HepG2 (cell line): ENCODE results near the gene CFAP61. TPM values are rescaled to one million over a fixed set of nuclear protein-coding genes. Genes with fewer than 3 reads are reported as not detected.

Experiments
- ATAC-seq: fragments of 200-7000 bp; cut with Tn5 transposase; 3 replicates; pipeline ENCODE4 v1.9.1; 2020; ENCODE audit warnings: mild to moderate bottlenecking, moderate library complexity
- BruUV-seq: library from RNA; stranded (reverse); fragments of 400-500 nt; replicated peaks from 2 replicates; lab custom pipeline; 2021; lab: Mats Ljungman, UMichigan
- CTCF ChIA-PET: fragments of 300-600 bp; formaldehyde crosslinking; extraction: SDS; loops from one replicate; lab custom pipeline; 2021; ENCODE audit warnings: low total read pairs, inconsistent platforms, low intra/inter-chr PET ratio; lab: Yijun Ruan, JAX
- POLR2A ChIA-PET: fragments of 350-600 bp; sonication (Branson Sonifier 250); formaldehyde crosslinking; loops from one replicate; lab custom pipeline; 2020; ENCODE audit warnings: antibody characterized with exemption, inconsistent platforms; lab: Yijun Ruan, JAX
- DNase-seq: peaks from one replicate; pipeline ENCODE4 v3.0.0-alpha.2; 2015; ENCODE audit warnings: low spot score
- FAIRE-seq: peaks from 3 replicates; lab custom pipeline; 2011; peaks lifted over from hg19 to GRCh38; lab: Jason Lieb, UNC
- H2AFZ ChIP-seq: one replicate; pipeline ENCODE4 v1.6.1; 2011; ENCODE audit warnings: low read length, inconsistent platforms
- H3K27ac ChIP-seq: fragments of 300-600 bp; 3 replicates; pipeline ENCODE4 v1.8.0; 2011; ENCODE audit warnings: mixed run types, mild to moderate bottlenecking, mixed read lengths, low read length, inconsistent platforms; ENCODE audit not compliant: insufficient read depth; ENCODE audit errors: extremely low read length
- H3K27me3 ChIP-seq, 2 experiments: fragments of 200-600 bp in 1 of 2; 2 replicates in 1 of 2; 3 replicates in 1 of 2; pipeline versions ENCODE4 v1.6.0 to v1.8.0; 2011; ENCODE audit warnings: low read length in 2 of 2, mild to moderate bottlenecking in 2 of 2, moderate library complexity in 2 of 2, inconsistent platforms in 1 of 2; ENCODE audit not compliant: insufficient read depth in 2 of 2, control insufficient read depth in 1 of 2
- H3K36me3 ChIP-seq, 2 experiments: fragments of 200-600 bp in 1 of 2; replicated peaks in 1 of 2; 2 replicates in 1 of 2; 3 replicates in 1 of 2; pipeline versions ENCODE4 v1.5.1 to v1.8.0; 2011; ENCODE audit warnings: low read length in 2 of 2, inconsistent platforms in 1 of 2; ENCODE audit not compliant: insufficient read depth in 2 of 2, control insufficient read depth in 1 of 2
- H3K4me1 ChIP-seq: 2 replicates; pipeline ENCODE4 v1.5.1; 2012; ENCODE audit warnings: low read length, inconsistent platforms; ENCODE audit not compliant: insufficient read depth
- H3K4me2 ChIP-seq: 2 replicates; pipeline ENCODE4 v1.6.0; 2011; ENCODE audit warnings: low read depth, low read length, inconsistent platforms
- H3K4me3 ChIP-seq, 3 experiments: fragments of 200-600 bp in 1 of 3; sonication (generic), shearing (Covaris generic) in 1 of 3; replicated peaks in 1 of 3; 2 replicates each; pipeline ENCODE4 v1.5.1; 2011 to 2016; ENCODE audit warnings: low read length in 3 of 3, inconsistent platforms in 2 of 3, low read depth in 2 of 3, mild to moderate bottlenecking in 2 of 3, control low read depth in 1 of 3, mixed read lengths in 1 of 3; ENCODE audit not compliant: insufficient read depth in 1 of 3
- H3K79me2 ChIP-seq: one replicate; pipeline ENCODE4 v1.6.1; 2011; ENCODE audit warnings: low read length, inconsistent platforms; ENCODE audit not compliant: insufficient read depth
- H3K9ac ChIP-seq: 2 replicates; pipeline ENCODE4 v1.6.0; 2011; ENCODE audit warnings: mild to moderate bottlenecking, low read depth, low read length, inconsistent platforms; ENCODE audit not compliant: insufficient read depth
- H3K9me3 ChIP-seq: 2 replicates; pipeline ENCODE4 v1.5.1; 2012; ENCODE audit warnings: mild to moderate bottlenecking, low read length
- H4K20me1 ChIP-seq: 2 replicates; pipeline ENCODE4 v1.6.0; 2011; ENCODE audit warnings: inconsistent platforms, mild to moderate bottlenecking, low read length, moderate library complexity; ENCODE audit not compliant: insufficient read depth
- ERF ChIP-seq: IDR thresholded peaks from 2 replicates; pipeline ENCODE4 v1.6.1; 2018; ENCODE audit warnings: missing biosample characterization, missing genetic modification reagents
- FOXA3 ChIP-seq: IDR thresholded peaks from 2 replicates; pipeline ENCODE4 v1.6.1; 2016; ENCODE audit warnings: missing genetic modification reagents, missing compliant biosample characterization
- GABPA ChIP-seq, 2 experiments: IDR thresholded peaks; 2 replicates each; pipeline ENCODE4 v1.6.1; 2011 to 2016; ENCODE audit warnings: low read depth in 2 of 2, low read length in 1 of 2, missing biosample characterization in 1 of 2, missing genetic modification characterization in 1 of 2
- RELA ChIP-seq: sonication (generic); formaldehyde crosslinking; IDR thresholded peaks from 2 replicates; pipeline ENCODE4 v1.4.0; 2020; ENCODE audit warnings: missing genetic modification reagents
- ZNF101 ChIP-seq: sonication (generic); formaldehyde crosslinking; IDR thresholded peaks from 2 replicates; pipeline ENCODE4 v1.4.0; 2020; ENCODE audit warnings: mild to moderate bottlenecking, low read depth, missing genetic modification reagents, borderline replicate concordance
- ZNF570 ChIP-seq: sonication (generic); formaldehyde crosslinking; IDR thresholded peaks from 2 replicates; pipeline ENCODE4 v1.4.0; 2020; ENCODE audit warnings: mild to moderate bottlenecking, missing genetic modification reagents, borderline replicate concordance
- ZNF609 ChIP-seq: sonication (generic); formaldehyde crosslinking; IDR thresholded peaks from 2 replicates; pipeline ENCODE4 v1.4.0; 2020; ENCODE audit warnings: mild to moderate bottlenecking, missing genetic modification reagents, borderline replicate concordance
- ZNF646 ChIP-seq: sonication (generic); formaldehyde crosslinking; IDR thresholded peaks from 2 replicates; pipeline ENCODE4 v1.9.0; 2021; ENCODE audit warnings: mild to moderate bottlenecking, missing genetic modification reagents
- ZNF691 ChIP-seq: sonication (generic); formaldehyde crosslinking; IDR thresholded peaks from 2 replicates; pipeline ENCODE4 v1.4.0; 2020; ENCODE audit warnings: missing genetic modification reagents, low read depth, mild to moderate bottlenecking, borderline replicate concordance
- WGBS: methylation state at CpG from one replicate; pipeline ENCODE4 v1.1.6; 2017; ENCODE audit warnings: low lambda C conversion rate; 5-methylcytosine and 5-hydroxymethylcytosine counted together
- in situ Hi-C: cut with HindIII; loops from 2 replicates; pipeline ENCODE4 v1.10.0; 2017; ENCODE audit warnings: low pct_unique_long_range_greater_than_20kb; ENCODE audit not compliant: extremely low pct_ligation_motif_present
- intact Hi-C: fragments of 100-400 bp; cut with micrococcal nuclease; formaldehyde crosslinking; loops from one replicate; pipeline ENCODE4 v1.10.0; 2022; ENCODE audit not compliant: unreplicated experiment
- polyA plus RNA-seq, 8 experiments: library from polyadenylated mRNA; depleted of rRNA in 3 of 8; stranded (reverse) in 7 of 8; unstranded in 1 of 8; fragments of >200 nt; fragmentation: Illumina TruSeq in 4 of 8; extraction: Trizol in 4 of 8; gene quantifications; 2 replicates each; pipeline versions ENCODE4 v1.2.1 to v1.2.3, GENCODE V29; 2011 to 2016; ENCODE audit warnings: low read depth in 4 of 8, missing spikeins in 1 of 8, mixed read lengths in 1 of 8; ENCODE audit not compliant: insufficient read depth in 1 of 8
- total RNA-seq, 5 experiments: library from RNA; depleted of rRNA; stranded (reverse); fragments of >200 nt; fragmentation: Illumina TruSeq; extraction: Trizol; gene quantifications; 2 replicates each; pipeline ENCODE4 v1.2.3, GENCODE V29; 2016; ENCODE audit warnings: low read depth in 1 of 5

Gene CFAP61
- total and polyA plus RNA-seq, 2 of the 13 experiments (the other 11 are each of a cell fraction or from before 2014, with no cell fraction given), result 0.27 TPM; not detected in 1

GRCh38 chr20:20219016-20219415 lies 166.7 kb downstream of the CFAP61 start (continued):
- no peak for TF ChIP-seq ZNF609 (CRISPR knock-in tag)
- no peak for TF ChIP-seq ZNF570 (CRISPR knock-in tag)

- DNase-seq (no peak), ATAC-seq (no peak), FAIRE-seq (no peak)
- WGBS, result 3% methylated on average over 5 of the region's 5 CpGs
- POLR2A ChIA-PET, result no interaction called here
- no peaks in the 10 kb centered on the region for H3K9me3 ChIP-seq
- H3K4me2 ChIP-seq, result no peak overlapping the region
- no peak overlapping the region for H3K9ac ChIP-seq
- no peak overlapping the region for H3K4me3 ChIP-seq
- intact Hi-C loops (no loop called here), in situ Hi-C loops (no loop called here)
- CTCF ChIA-PET, result no interaction called here
- no peak for TF ChIP-seq GABPA (IDR thresholded peaks at IDR 0.05; ENCODE audit: low read depth, low read length)
- no peak for TF ChIP-seq GABPA (CRISPR knock-in tag; IDR thresholded peaks at IDR 0.05; ENCODE audit: low read depth)
- no peak for TF ChIP-seq RELA (CRISPR knock-in tag)
- no peak for TF ChIP-seq ZNF646 (CRISPR knock-in tag)
- TF ChIP-seq ZNF101 (CRISPR knock-in tag), result no peak
- TF ChIP-seq ZNF691 (CRISPR knock-in tag), result no peak
- no peak for TF ChIP-seq FOXA3 (CRISPR knock-in tag)
- no peak for TF ChIP-seq ERF (CRISPR knock-in tag)
- H3K79me2 ChIP-seq, result no peaks in the 10 kb centered on the region
- no peaks in the 10 kb centered on the region for H4K20me1 ChIP-seq
- BruUV-seq, result no TSS peak
- H3K36me3 ChIP-seq, result no peaks in the 10 kb centered on the region
- no peak overlapping the region for H2AFZ ChIP-seq
- H3K27me3 ChIP-seq, result peaks cover 0 to 12% of the 10 kb centered on the region in 2 experiments; a peak in 3 of 5 replicates
- H3K27ac ChIP-seq, result no peak overlapping the region
- H3K4me1 ChIP-seq, result no peaks in the 10 kb centered on the region
Measured at GRCh38 chr20:20220134-20220533, 167.8 kb downstream of the CFAP61 start.
